GM21390 (cell line): ENCODE results near the gene STUB1.

Source experiments
- ATAC-seq: cut with Tn5 transposase; IDR thresholded peaks from one replicate; pipeline ENCODE4 v1.9.1; 2021; ENCODE audit not compliant: unreplicated experiment

The STUB1 gene

DNA sequence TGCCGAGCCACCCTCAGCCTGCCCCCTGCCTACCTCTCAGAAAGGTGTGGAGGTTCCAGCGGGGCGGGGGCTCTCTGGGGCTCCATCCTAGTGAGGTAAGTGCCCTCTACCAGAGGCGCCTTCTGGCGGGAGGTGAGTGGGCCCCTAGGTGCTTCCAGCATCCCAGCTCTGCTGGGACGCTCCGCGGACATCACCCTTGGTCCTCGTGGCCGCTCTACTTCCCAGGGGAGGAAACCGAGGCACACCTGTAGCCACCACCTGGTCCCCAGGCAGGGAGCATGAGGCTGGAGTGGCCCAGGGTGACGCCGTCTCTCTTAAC is 37.2 kb upstream of the STUB1 start:
- ATAC-seq = no peak

DNA sequence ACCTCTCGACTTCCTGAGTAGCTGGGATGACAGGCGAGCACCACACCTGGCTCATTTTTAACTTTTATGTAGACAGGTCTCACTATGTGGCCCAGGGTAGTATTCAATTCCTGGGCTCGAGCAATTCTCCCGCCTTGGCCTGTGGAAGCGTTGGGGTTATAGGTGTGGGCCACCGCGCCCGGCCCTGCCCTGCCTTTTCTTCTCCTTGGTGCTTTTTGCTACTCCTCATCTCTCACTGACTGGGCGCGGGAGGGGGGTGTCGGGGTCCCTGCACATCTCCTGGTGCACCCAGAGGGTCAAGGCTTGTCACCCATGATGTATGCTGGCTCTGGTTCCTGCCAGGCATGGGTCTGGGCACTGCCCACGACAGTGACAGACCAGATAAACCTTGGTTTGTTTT is 35.7 kb upstream of the STUB1 start:
- ATAC-seq = no peak

DNA sequence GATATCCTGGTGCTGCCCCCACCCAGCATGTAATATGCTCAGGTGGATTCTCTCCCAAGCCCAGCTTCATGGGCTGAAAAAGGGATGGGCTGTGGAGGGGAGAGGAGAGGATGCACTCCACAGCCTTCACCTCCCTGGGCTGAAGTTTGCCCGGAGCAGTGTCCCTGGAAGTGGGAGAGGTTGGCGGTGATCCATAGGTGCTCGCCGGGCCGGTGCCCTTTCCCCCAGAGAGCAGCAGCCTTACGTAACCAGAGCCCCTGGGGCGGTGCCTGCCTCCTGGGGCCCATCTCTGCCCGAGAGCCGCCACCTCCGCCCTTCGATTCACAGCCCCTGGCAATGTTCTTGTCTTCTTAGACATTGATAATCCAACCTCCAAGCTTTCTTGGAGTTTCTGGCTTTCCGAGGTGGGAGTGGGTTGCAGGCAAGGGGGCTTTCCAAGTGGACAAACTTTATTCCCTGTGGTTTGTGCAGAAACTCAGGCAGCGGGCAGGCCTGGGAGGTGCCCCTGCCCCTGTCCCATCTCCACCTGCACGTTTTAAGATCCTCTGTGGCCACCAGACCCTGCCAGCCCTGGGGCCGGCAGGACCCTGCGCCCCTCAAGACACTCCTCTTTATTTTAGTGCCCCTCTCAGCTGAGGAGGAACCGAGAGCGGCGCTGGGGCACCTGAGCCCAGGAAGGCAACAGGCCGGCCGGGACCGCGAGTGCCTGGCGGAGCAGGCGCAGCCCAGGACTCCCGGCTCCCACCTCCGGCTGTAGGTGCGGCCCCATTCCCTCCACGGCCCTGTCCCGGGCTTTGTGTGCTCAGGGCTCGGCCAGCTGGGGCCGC is 34.1 kb upstream of the STUB1 start:
- no peak for ATAC-seq

DNA sequence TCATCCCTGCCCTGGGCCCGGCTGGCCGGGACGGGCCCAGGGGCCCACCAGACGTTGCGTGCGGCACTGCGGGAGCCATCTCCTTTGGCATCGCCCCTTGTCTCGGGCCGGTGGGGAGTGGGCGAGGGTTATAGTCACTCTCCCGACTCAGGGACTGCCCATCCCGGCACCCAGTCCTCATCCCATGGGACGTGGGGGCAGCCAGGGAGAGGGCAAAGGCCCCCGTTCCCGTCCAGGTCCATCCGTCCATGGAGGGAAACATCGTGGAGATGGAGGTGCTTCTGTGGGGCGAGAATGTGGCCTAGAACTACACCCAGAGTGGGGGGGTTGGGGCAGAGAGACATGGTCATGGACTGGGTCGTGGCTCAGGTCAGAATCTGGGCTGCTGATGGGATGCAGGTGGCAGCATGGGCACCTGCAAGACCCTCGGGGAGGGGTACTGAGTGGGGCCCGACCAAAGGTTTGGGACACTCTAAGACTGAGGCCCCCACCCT is 33.5 kb upstream of the STUB1 start:
- no peak for ATAC-seq

DNA sequence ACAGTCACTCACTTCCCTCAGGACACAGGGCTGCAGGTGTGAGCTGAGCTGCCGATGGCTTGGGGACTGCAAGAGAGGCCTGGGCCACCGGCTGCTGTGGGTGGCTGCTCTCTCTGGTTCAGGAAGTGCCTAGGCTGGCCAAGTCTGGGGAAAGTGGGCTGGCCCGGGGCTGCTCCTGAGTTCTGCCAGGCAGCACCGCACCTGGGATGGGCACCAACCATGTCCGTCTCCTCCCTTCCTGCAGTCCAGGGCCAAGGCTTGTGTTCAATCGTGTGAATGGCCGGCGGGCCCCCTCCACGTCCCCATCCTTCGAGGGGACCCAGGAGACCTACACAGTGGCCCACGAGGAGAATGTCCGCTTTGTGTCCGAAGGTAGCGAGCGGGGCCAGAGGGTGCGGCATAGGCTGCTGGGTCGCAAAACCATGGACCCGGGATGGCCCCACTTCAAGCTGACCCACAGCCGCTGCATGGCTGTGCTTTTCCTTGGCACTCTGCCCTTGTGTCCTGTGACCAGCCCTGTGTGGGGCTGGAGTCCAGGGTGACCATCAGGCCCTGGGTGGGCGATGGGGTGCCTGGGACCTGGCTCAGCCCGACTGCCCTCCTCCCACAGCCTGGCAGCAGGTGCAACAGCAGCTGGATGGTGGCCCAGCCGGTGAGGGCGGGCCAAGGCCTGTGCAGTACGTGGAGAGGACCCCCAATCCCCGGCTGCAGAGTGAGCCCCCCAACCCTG is 32.9 kb upstream of the STUB1 start:
- ATAC-seq = no peak

DNA sequence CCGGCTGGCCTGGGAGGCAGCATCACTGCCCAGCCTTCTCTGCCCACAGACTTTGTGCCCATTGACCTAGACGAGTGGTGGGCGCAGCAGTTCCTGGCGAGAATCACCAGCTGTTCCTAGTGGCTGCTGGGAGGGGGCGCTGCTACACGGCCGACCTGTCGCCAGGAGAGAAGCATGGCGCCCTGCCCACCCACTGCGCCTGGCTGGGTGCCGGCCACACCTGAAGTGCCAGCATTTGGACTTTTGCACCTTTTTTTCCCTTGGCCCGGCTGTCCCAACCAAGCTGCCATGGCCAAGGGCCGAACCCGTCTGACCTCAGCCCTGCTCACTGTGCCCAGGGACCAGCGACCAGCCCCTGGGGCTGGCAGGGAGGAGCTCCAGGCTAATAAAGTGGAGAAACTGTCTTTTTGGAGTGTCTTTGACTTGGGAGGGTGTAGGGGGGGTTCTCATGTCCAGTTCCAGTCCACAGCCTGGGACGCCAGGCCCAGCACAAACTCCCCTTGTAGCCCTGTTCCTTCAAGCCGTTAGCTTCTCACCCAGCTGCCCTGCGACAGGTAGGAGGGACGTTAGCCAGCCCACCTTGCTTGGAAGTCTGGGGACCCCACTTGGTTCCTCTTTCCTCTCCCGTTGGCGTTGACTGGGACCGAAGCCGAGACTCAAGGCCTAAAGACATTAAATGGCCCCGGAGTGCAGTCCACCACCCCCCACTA is 32.0 kb upstream of the STUB1 start:
- no peak for ATAC-seq

DNA sequence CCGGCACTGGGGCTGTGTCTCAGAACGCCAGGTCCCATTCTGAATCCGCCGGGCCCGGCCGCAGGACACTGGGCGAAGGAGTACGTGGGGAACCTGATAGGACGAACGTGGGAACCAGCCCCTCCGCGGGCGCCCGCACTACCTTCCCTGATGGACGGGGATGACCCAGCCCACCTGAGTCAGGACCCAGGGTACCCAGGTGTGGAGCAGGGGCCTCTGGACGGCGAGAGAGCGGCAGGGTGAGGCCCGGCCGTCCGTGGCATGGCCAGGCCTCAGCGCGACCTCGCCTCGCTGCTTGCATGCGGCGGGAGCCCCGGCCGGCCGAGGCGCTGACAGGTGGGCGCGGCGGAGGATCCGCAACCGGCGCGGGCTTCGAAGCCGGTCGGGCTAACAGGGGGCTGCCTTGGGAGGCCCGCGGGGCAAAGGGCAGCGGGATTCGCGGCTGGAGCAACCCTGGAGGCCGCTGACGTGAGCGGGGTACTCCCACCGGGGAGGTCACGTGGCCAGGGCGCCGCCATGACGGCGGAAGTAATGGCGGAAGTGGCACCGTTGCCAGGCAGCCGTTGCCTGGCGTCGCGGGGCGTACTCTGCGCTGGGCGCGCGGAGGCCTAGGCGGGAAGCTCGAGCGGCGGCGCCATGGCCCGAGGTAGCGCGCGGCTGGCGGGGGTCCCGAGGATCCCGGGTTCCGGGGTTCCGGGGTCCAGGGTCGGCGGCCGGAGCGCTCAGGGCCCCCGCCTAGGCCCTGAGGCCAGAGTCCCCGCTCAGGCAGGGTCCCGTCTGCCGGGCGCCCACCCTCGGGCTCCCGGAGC is 31.2 kb upstream of the STUB1 start, which contains the start of gene WDR90:
Gene WDR90, plus strand, starts transcription at position 585 of the 809 bp plus-strand sequence. Its CDS starts 52 bp downstream, at position 637.
- peak; percentile 70 for ATAC-seq

DNA sequence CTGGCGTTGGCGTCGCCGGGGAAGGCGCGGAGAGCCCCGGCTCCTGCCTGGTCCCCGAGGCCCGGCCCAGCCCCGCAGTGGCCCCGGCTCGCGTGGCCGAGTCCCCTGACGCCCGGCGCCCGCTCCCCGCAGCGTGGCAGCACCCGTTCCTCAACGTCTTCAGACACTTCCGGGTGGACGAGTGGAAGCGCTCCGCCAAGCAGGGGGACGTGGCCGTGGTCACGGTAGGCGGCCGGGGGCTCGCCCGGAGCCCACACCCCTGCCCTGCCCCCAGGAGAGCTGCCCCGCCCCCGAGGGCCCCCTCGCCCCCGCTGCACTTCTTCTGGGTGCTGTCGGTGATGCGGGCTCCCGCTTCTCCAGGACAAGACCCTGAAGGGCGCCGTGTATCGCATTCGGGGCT is 30.6 kb upstream of the STUB1 start:
- ATAC-seq = peak; percentile 14

DNA sequence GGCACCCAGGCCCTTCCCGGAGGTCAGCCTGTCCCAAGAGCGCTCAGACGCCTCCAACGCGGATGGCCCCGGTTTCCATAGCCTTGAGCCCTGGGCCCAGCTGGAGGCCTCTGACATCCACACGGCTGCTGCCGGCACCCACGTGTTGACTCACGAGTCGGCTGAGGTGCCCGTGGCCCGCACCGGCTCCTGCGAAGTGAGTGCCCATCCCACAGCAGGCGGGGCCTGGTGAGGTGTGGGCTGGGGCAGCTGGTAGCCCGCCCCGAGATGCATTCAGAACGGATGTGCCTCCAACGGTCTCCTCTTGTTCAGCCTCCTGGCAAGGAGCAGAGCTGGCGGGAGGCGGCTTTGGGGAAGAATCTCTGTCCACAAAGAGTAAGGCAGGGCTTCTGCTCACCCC is 28.4 kb upstream of the STUB1 start:
- no peak for ATAC-seq

DNA sequence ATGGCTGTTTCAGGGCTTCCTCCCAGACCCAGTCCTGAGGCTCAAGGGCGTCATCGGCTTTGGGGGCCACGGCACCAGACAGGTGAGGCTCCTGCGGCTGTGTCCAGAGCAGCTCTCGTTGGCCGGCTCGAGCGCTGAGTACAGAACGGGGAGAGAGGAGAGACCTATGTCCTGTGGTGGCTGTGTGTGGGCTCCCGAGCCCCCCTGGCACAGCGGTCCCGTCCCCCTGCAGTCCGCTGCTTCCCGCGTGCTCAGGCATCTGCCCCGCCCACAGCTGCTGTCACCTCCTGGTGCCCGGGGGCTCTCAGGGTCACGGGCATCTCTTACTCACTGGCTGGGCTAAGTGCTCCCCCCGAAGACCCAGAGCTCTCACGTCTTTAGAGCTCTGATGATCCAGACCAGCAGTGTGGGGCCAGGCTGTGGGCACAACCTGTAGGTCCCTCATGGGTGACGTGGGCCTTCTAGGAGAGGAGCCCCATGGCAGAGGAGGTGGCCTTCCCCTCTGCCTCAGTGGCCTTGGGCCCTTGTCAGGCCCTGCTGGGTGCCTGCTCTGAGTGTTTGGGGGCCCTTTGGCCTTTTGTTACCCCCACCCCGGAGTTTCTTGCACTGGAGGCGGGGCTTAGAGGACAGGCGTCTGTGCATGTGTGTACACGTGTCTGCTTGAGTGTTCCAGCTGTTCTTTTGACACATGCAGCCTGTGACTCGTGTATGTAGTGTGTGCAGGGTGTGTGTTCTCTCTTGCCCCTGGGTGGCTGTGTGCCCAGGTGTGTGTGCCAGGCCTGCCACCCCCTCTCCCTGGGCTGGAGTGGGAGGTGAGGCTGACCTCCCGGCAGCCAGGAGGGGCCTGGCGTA is 27.5 kb upstream of the STUB1 start:
- no peak for ATAC-seq

DNA sequence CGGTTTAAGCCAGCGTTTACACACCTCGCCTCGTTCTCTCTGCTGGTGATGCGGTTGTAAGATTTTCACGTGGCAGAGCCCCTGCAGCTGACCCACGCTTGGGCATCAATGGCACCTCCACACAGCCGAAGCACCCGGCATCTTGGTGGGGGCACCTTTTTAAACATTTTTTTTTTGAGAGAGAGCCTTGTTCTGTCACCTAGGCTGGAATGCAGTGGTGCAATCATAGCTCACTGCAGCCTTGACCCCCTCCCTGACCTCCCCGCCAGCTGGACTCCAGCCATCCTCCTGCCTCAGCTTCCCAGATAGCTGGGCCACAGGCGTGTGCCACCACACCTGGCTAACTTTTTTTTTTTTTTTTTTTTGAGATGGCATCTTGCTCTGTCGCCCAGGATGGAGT is 26.2 kb upstream of the STUB1 start:
- ATAC-seq = no peak

DNA sequence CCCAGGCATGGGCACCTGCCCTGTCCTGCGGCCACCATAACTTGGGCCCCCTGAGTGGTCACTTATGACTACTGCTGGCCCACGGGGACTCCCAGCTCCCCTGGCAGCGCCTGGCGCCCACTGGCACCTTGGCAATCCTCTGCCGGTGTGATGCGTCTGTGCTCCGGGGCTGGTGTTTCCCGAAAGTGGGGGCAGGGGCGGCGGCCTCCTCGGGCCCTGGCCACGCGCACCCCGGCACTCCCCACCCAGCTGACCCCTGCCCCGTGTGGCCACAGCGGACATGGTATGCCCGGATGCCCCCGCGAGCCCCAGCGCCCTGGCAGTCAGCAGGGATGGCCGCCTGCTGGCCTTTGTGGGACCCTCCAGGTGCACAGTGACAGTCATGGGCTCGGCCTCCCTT is 22.7 kb upstream of the STUB1 start:
- ATAC-seq = no peak

DNA sequence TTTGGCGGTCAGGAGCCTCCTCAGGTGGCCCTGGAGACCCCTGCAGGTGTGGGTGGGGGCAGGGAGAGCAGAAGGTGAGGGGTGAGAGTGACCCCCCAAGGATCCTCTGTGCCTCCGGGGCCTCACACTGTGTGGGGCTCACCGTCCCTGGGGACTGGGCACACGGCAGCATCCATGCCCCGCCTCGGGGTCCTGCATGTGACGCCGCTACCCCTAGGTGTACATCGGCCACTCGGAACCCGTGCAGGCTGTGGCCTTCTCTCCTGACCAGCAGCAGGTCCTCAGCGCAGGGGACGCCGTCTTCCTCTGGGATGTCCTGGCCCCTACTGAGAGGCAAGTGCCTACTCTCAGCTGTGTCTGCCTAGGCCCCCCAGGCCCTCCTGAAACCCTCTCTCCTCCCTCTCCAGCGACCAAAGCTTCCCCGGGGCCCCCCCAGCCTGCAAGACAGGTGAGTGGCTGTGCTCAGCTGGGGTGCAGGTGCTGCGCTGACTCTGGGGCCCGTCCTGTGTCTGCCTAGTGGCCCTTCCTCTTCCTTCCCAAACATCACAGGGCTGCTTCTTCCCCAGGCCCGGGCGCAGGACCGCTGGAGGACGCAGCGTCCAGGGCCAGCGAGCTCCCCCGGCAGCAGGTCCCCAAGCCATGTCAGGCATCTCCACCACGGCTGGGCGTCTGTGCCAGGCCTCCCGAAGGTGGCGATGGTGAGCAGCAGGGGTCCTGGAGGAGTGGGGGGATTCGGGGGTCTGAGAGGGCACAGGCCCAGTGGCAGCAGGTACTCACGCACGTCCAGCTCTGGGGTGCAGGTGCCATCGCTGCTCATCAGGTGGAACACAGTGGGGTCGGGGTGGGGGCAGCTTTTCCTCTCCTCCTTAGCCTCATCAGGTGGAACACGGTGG is 21.3 kb upstream of the STUB1 start:
- ATAC-seq = no peak

DNA sequence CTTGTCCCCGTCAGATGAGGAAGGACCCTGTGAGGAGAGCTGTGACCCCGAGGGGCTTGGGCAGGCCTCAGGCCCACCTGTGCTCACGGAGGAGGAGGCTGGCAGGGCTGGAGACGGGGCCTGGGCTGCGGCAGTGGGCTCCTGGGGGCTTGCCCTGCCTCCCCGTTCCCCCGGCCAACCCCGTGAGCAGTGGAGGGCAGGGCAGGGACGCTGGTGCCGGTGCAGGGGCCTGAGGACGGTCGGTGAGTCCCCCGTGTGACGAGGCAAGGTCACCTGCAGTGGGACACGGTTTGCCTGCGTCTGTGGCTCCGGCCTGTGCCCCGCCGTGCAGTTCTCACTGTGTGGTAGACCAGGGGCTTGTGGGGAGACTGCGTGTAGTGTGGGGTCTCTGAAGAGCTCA is 20.6 kb upstream of the STUB1 start:
- ATAC-seq = no peak

DNA sequence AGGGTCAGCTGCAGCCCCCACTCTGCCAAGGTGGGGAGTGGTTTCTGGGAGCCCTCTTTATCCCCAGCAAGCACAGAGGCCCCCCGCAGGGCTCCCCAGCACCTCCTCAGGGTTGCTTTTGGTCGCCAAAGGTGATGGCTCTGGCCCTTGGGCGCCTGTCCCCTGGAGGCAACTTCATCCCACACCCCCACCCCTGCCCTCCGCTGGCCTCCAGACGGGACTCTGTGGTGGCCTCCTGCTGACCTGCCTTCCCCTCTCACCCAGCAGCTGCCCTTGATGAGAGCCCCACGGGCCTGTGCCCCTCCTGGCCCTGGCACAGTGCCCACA is 20.1 kb upstream of the STUB1 start:
- no peak for ATAC-seq

DNA sequence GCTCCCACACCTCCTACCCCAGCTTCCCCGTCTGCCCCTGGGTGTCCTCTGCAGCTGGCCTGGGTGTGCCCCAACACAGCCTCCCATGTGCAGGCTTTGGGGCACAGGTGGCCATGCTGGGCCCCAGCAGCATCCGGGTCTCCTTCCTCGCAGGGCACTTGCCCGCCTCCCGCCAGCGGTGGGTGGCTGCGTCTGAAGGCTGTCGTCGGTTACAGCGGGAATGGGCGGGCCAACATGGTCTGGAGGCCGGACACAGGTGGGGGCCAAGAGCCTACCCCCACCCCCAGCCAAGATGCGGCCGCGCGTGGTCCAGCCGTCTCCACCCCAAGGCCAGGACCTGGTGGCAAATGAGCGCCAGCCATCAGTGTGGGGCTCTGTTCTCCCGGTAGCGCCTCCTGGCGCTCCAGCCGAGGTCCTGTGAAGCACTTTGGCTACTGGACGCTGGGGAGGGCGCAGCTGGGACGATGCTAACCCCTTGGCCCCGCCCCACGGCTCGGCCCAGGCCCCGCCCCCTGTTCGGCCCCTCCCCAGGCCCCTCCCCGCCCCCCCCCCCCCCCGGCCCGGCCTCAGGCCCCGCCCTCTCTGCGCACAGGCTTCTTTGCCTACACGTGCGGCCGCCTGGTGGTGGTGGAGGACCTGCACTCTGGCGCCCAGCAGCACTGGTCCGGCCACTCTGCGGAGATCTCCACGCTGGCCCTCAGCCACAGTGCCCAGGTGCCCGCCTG is 19.6 kb upstream of the STUB1 start:
- peak; percentile 46 for ATAC-seq

DNA sequence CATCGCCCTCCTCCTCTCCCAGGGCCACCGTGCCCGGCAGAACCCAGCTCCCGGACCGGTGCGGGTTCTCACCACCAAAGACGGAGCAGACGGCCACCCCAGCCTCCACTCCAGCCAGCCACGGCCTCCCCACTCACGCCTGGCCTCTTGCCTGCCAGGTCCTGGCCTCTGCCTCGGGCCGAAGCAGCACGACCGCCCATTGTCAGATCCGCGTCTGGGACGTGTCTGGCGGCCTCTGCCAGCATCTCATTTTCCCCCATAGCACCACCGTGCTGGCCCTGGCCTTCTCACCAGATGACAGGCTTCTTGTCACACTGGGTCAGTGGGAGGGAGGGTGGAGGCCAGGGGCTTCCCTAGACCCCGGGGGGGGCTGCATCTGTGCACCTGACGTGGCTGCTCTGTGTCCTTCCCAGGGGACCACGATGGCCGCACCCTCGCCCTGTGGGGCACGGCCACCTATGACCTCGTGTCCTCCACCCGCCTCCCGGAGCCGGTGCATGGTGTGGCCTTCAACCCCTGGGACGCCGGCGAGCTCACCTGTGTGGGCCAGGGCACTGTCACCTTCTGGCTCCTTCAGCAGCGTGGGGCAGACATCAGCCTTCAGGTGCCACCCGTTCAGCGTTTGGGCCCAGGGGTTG is 18.9 kb upstream of the STUB1 start:
- no peak for ATAC-seq

DNA sequence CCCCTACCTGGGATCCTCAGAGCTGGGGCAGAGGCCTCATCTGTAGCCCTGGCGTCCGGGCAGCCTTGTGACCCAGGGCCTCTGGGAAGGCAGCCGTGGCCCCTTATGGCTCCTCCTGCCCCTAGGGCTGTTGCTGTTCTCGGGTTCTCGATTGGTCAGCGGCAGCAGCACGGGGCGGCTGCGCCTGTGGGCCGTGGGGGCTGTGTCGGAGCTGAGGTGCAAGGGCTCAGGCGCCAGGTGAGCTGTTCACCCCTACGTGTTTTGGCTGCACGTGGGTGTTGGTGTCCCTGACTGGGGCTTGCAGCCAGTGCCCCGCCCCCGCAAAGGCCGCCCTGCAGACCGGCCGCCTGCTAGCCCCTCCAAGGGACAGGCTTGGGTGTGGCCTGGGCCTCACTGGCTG is 18.1 kb upstream of the STUB1 start:
- ATAC-seq = no peak
